Activated naive CD4-positive, alpha-beta T cell treated with anti-CD3 and anti-CD28 coated beads, Interleukin-2, amount 50 U/mL, for 72 hours (primary cell): ENCODE data around the gene DEPP1. TPM values are rescaled to one million over a fixed set of nuclear protein-coding genes. Genes with fewer than 3 reads are reported as not detected.

ENCODE experiments used
- ATAC-seq, 2 donors: fragments of 150-1000 bp; cut with Tn5 transposase; 2 replicates each; pipeline ENCODE4 v1.10.0; 2021; ENCODE audit warnings: mild to moderate bottlenecking in 2 of 2, moderate library complexity in 2 of 2
- DNase-seq, 2 donors: peaks; one replicate each; pipeline ENCODE4 v3.0.0; 2021 to 2022; ENCODE audit warnings: low spot score in 2 of 2
- H3K27ac Mint-ChIP-seq, 2 donors: one replicate each; pipeline ENCODE4 v1.8.0; 2022; ENCODE audit warnings: mild to moderate bottlenecking in 2 of 2, mixed read lengths in 2 of 2
- H3K36me3 Mint-ChIP-seq, 2 donors: one replicate each; pipeline ENCODE4 v1.8.0; 2022; ENCODE audit warnings: mixed read lengths in 2 of 2
- H3K9me3 Mint-ChIP-seq, 2 donors: one replicate each; pipeline ENCODE4 v1.8.0; 2022; ENCODE audit warnings: mixed read lengths in 2 of 2
- total RNA-seq, 2 donors: library from RNA; stranded (reverse); gene quantifications; one replicate each; pipeline ENCODE4 v1.2.3, GENCODE V29; 2022

DEPP1 gene
- total RNA-seq, 2 donors from 2014 or later, result 0.32 to 1.7 TPM

GRCh38 chr10:44965104-44965503 lies 13.5 kb downstream of the DEPP1 start:
- ATAC-seq, result no peak
- DNase-seq, result no peak
- Mint-ChIP-seq H3K27ac (no peak overlapping the region), H3K9me3 (no peaks in the 10 kb centered on the region), H3K36me3 (no peaks in the 10 kb centered on the region)

GRCh38 chr10:44963772-44964633 lies 14.6 kb downstream of the DEPP1 start:
- ATAC-seq, result no peak
- Mint-ChIP-seq H3K36me3 (no peaks in the 10 kb centered on the region), H3K9me3 (no peaks in the 10 kb centered on the region), H3K27ac (no peak overlapping the region)
- no peak for DNase-seq

GRCh38 chr10:44962870-44963738 lies 15.5 kb downstream of the DEPP1 start:
- H3K9me3 Mint-ChIP-seq, result no peaks in the 10 kb centered on the region
- no peaks in the 10 kb centered on the region for H3K36me3 Mint-ChIP-seq
- DNase-seq (no peak), ATAC-seq (no peak)
- no peak overlapping the region for H3K27ac Mint-ChIP-seq

- DNase-seq (no peak), ATAC-seq (no peak)
- Mint-ChIP-seq H3K9me3 (no peaks in the 10 kb centered on the region), H3K27ac (no peak overlapping the region), H3K36me3 (no peaks in the 10 kb centered on the region)
Measured at GRCh38 chr10:44961931-44962750, 16.5 kb downstream of the DEPP1 start.

GRCh38 chr10:44961230-44961571 lies 17.4 kb downstream of the DEPP1 start:
- ATAC-seq (no peak), DNase-seq (no peak)
- H3K36me3 Mint-ChIP-seq, result peaks cover 0 to 2% of the 10 kb centered on the region in 2 donors
- no peaks in the 10 kb centered on the region for H3K9me3 Mint-ChIP-seq
- H3K27ac Mint-ChIP-seq, result no peak overlapping the region

- H3K27ac Mint-ChIP-seq, result peak overlapping the region in 1 of 2 donors; percentile 90
- DNase-seq, result no peak
- H3K36me3 Mint-ChIP-seq, result peaks cover 0 to 6% of the 10 kb centered on the region in 2 donors
- H3K9me3 Mint-ChIP-seq, result no peaks in the 10 kb centered on the region
- no peak for ATAC-seq
Measured at GRCh38 chr10:44960482-44961229, 18.0 kb downstream of the DEPP1 start.

- Mint-ChIP-seq H3K9me3 (no peaks in the 10 kb centered on the region), H3K27ac (no peak overlapping the region), H3K36me3 (peaks cover 0 to 6% of the 10 kb centered on the region in 2 donors)
- no peak for ATAC-seq
- no peak for DNase-seq
Measured at GRCh38 chr10:44960088-44960460, 18.5 kb downstream of the DEPP1 start.

GRCh38 chr10:44959247-44960087 lies 19.1 kb downstream of the DEPP1 start, which contains the start of gene RASSF4:
Gene RASSF4 (plus strand): TSS chr10:44959802. CDS start chr10:44970203, 10,401 bp downstream.
- Mint-ChIP-seq H3K9me3 (no peaks in the 10 kb centered on the region), H3K27ac (peak within 1 kb of the TSS; percentile 78 to 90), H3K36me3 (peaks cover 0 to 6% of the 10 kb centered on the region in 2 donors)
- DNase-seq (peak; percentile 91 to 95), ATAC-seq (peak; percentile 99 to 100)

- no peaks in the 10 kb centered on the region for H3K9me3 Mint-ChIP-seq
- H3K36me3 Mint-ChIP-seq, result peaks cover 0 to 6% of the 10 kb centered on the region in 2 donors
- ATAC-seq (no peak), DNase-seq (no peak)
- H3K27ac Mint-ChIP-seq, result peak overlapping the region; percentile 78 to 84
Measured at GRCh38 chr10:44958898-44959246, 19.7 kb downstream of the DEPP1 start.

- H3K27ac Mint-ChIP-seq, result peak overlapping the region in 1 of 2 donors; percentile 78
- no peaks in the 10 kb centered on the region for H3K9me3 Mint-ChIP-seq
- ATAC-seq, result no peak
- no peak for DNase-seq
- peaks cover 0 to 6% of the 10 kb centered on the region in 2 donors for H3K36me3 Mint-ChIP-seq
Measured at GRCh38 chr10:44958196-44958897, 20.3 kb downstream of the DEPP1 start.

GRCh38 chr10:44956717-44957706 lies 21.6 kb downstream of the DEPP1 start:
- H3K9me3 Mint-ChIP-seq, result no peaks in the 10 kb centered on the region
- no peak overlapping the region for H3K27ac Mint-ChIP-seq
- DNase-seq, result no peak
- H3K36me3 Mint-ChIP-seq, result peaks cover 0 to 6% of the 10 kb centered on the region in 2 donors
- no peak for ATAC-seq

GRCh38 chr10:44956226-44956625 lies 22.4 kb downstream of the DEPP1 start:
- H3K36me3 Mint-ChIP-seq, result peaks cover 0 to 6% of the 10 kb centered on the region in 2 donors
- DNase-seq, result no peak
- peak overlapping the region in 1 of 2 donors; percentile 60 for H3K27ac Mint-ChIP-seq
- H3K9me3 Mint-ChIP-seq, result no peaks in the 10 kb centered on the region
- no peak for ATAC-seq

- no peaks in the 10 kb centered on the region for H3K9me3 Mint-ChIP-seq
- peak overlapping the region in 1 of 2 donors; percentile 60 for H3K27ac Mint-ChIP-seq
- ATAC-seq, result no peak
- peaks cover 0 to 6% of the 10 kb centered on the region in 2 donors for H3K36me3 Mint-ChIP-seq
- DNase-seq, result no peak
Measured at GRCh38 chr10:44955413-44956070, 23.1 kb downstream of the DEPP1 start.
